ENCODE measurements around the gene USH1G. TPM values are rescaled to one million over a fixed set of nuclear protein-coding genes. Genes with fewer than 3 reads are reported as not detected.

USH1G gene
- total RNA-seq, 4 donors from 2014 or later = 0.27 to 0.32 TPM; not detected in 2

- Histone ChIP-seq H3K27ac (no peak overlapping the region), H3K4me3 (no peak overlapping the region), H3K4me1 (peaks cover 0 to 7% (median 2%) of the 10 kb centered on the region in 4 donors), H3K9me3 (no peaks in the 10 kb centered on the region), H3K36me3 (no peaks in the 10 kb centered on the region), H3K27me3 (peaks cover 26% of the 10 kb centered on the region)
- DNase-seq = no peak
- no peak for TF ChIP-seq CTCF (IDR thresholded peaks at IDR 0.05)
- no peak for TF ChIP-seq EP300 (IDR thresholded peaks at IDR 0.05; ENCODE audit: low read depth)
- no peak for TF ChIP-seq POLR2AphosphoS5 (IDR thresholded peaks at IDR 0.05)
- TF ChIP-seq POLR2A (IDR thresholded peaks at IDR 0.05) = no peak
- in situ Hi-C loops (cut with MboI; ENCODE audit: low pct_ligation_motif_present in 1 of 4, low pct_unique_long_range_greater_than_20kb in 1 of 4, low sequenced_read_pairs in 3 of 4) (loop anchor here in 1 of 4 donors (25.0 kb wide), 1 partner anchor 238 kb away; the partner anchor contains the start of gene SUMO2), intact Hi-C loops (cut with DNase I; ENCODE audit: low total_unique reads) (no loop called here)
- WGBS, 2 donors (ENCODE audit: low coverage in 1 of 2) = 49% methylated on average over 11 of the region's 12 CpGs; no CpG with 5 or more reads in 1 of the 2 donors
Observed at GRCh38 chr17:74949455-74950115, 26.5 kb upstream of the USH1G start.

- Histone ChIP-seq H3K9me3 (no peaks in the 10 kb centered on the region), H3K27me3 (peaks cover 43% of the 10 kb centered on the region), H3K4me3 (no peak overlapping the region), H3K4me1 (no peaks in the 10 kb centered on the region), H3K27ac (no peak overlapping the region), H3K36me3 (no peaks in the 10 kb centered on the region)
- in situ Hi-C loops (cut with MboI; ENCODE audit: low pct_ligation_motif_present in 1 of 4, low pct_unique_long_range_greater_than_20kb in 1 of 4, low sequenced_read_pairs in 3 of 4) = no loop called here
- intact Hi-C loops (cut with DNase I; ENCODE audit: low total_unique reads) = no loop called here
- WGBS, 2 donors (ENCODE audit: low coverage in 1 of 2) = 95% methylated on average over 16 of the region's 17 CpGs; no CpG with 5 or more reads in 1 of the 2 donors
- TF ChIP-seq POLR2AphosphoS5 (IDR thresholded peaks at IDR 0.05) (no peak), CTCF (IDR thresholded peaks at IDR 0.05) (no peak), EP300 (IDR thresholded peaks at IDR 0.05; ENCODE audit: low read depth) (no peak), POLR2A (IDR thresholded peaks at IDR 0.05) (no peak)
- DNase-seq = no peak
Observed at GRCh38 chr17:74947041-74947754, 24.1 kb upstream of the USH1G start.

- no peaks in the 10 kb centered on the region for H3K4me1 ChIP-seq
- no peaks in the 10 kb centered on the region for H3K36me3 ChIP-seq
- H3K27me3 ChIP-seq = peaks cover 47% of the 10 kb centered on the region
- H3K27ac ChIP-seq = no peak overlapping the region
- no peak for DNase-seq
- in situ Hi-C loops (cut with MboI; ENCODE audit: low pct_ligation_motif_present in 1 of 4, low pct_unique_long_range_greater_than_20kb in 1 of 4, low sequenced_read_pairs in 3 of 4) = no loop called here
- no peaks in the 10 kb centered on the region for H3K9me3 ChIP-seq
- no peak overlapping the region for H3K4me3 ChIP-seq
- no peak for TF ChIP-seq POLR2A (IDR thresholded peaks at IDR 0.05)
- no peak for TF ChIP-seq POLR2AphosphoS5 (IDR thresholded peaks at IDR 0.05)
- no peak for TF ChIP-seq EP300 (IDR thresholded peaks at IDR 0.05; ENCODE audit: low read depth)
- no peak for TF ChIP-seq CTCF (IDR thresholded peaks at IDR 0.05)
- 85% methylated on average over 14 of the region's 14 CpGs; no CpG with 5 or more reads in 1 of the 2 donors for WGBS, 2 donors (ENCODE audit: low coverage in 1 of 2)
- intact Hi-C loops (cut with DNase I; ENCODE audit: low total_unique reads) = loop anchor here (1.0 kb wide), 1 partner anchor 30 kb away; no protein-coding TSS in a partner anchor
Observed at GRCh38 chr17:74946641-74947040, 23.6 kb upstream of the USH1G start.

GRCh38 chr17:74945543-74945942 lies 22.5 kb upstream of the USH1G start:
- in situ Hi-C loops (cut with MboI; ENCODE audit: low pct_ligation_motif_present in 1 of 4, low pct_unique_long_range_greater_than_20kb in 1 of 4, low sequenced_read_pairs in 3 of 4) = no loop called here
- H3K27ac ChIP-seq = no peak overlapping the region
- no peaks in the 10 kb centered on the region for H3K9me3 ChIP-seq
- H3K27me3 ChIP-seq = peaks cover 53% of the 10 kb centered on the region
- 38% methylated on average over 6 of the region's 6 CpGs; no CpG with 5 or more reads in 1 of the 2 donors for WGBS, 2 donors (ENCODE audit: low coverage in 1 of 2)
- H3K36me3 ChIP-seq = no peaks in the 10 kb centered on the region
- DNase-seq = no peak
- no peak overlapping the region for H3K4me3 ChIP-seq
- intact Hi-C loops (cut with DNase I; ENCODE audit: low total_unique reads) = no loop called here
- TF ChIP-seq POLR2AphosphoS5 (IDR thresholded peaks at IDR 0.05) = no peak
- TF ChIP-seq EP300 (IDR thresholded peaks at IDR 0.05; ENCODE audit: low read depth) = no peak
- TF ChIP-seq CTCF (IDR thresholded peaks at IDR 0.05) = no peak
- TF ChIP-seq POLR2A (IDR thresholded peaks at IDR 0.05) = no peak
- no peaks in the 10 kb centered on the region for H3K4me1 ChIP-seq

Data from transverse colon (tissue), 4 donors.